Psoas muscle (tissue), 8 donors: ENCODE data around the gene ME2. TPM values are rescaled to one million over a fixed set of nuclear protein-coding genes. Genes with fewer than 3 reads are reported as not detected.

Experiments used
- ATAC-seq, 4 donors: fragments of 200-7000 bp; cut with Tn5 transposase; one replicate each; pipeline ENCODE4 v1.9.1; 2020; ENCODE audit warnings: moderate library complexity in 3 of 4, mild to moderate bottlenecking in 2 of 4
- DNase-seq, 2 donors: peaks; one replicate each; pipeline ENCODE4 v3.0.0-alpha.2; 2020
- H3K27ac ChIP-seq: fragments of 200-600 bp; one replicate; pipeline ENCODE4 v1.8.0; 2022
- H3K27me3 ChIP-seq, 3 donors: fragments of 200-600 bp in 1 of 3; one replicate each; pipeline versions ENCODE4 v1.6.1 to v1.8.0; 2013 to 2022; ENCODE audit warnings: low read length in 2 of 3, mild to moderate bottlenecking in 2 of 3, moderate library complexity in 1 of 3; ENCODE audit not compliant: insufficient read depth in 3 of 3
- H3K36me3 ChIP-seq, 2 donors: fragments of 200-600 bp in 1 of 2; one replicate each; pipeline versions ENCODE4 v1.6.1 to v1.8.0; 2013 to 2022; ENCODE audit warnings: low read depth in 1 of 2, mild to moderate bottlenecking in 1 of 2, moderate library complexity in 1 of 2; ENCODE audit not compliant: insufficient read depth in 1 of 2
- H3K4me1 ChIP-seq: fragments of 200-600 bp; one replicate; pipeline ENCODE4 v1.8.0; 2022
- H3K4me3 ChIP-seq: fragments of 200-600 bp; one replicate; pipeline ENCODE4 v1.8.0; 2022; ENCODE audit warnings: mild to moderate bottlenecking
- H3K9me3 ChIP-seq: fragments of 200-600 bp; one replicate; pipeline ENCODE4 v1.8.0; 2022
- CTCF ChIP-seq: fragments of 200-600 bp; IDR thresholded peaks from one replicate; pipeline ENCODE4 v1.8.0; 2022; ENCODE audit warnings: antibody characterized with exemption
- WGBS, 3 donors: extraction: QIAGEN DNeasy Blood & Tissue Kit; methylation state at CpG; one replicate each; pipeline versions ENCODE4 v1.1.6 to v1.1.7; 2013; 5-methylcytosine and 5-hydroxymethylcytosine counted together
- intact Hi-C, 2 donors: fragments of 100-400 bp; cut with DNase I; formaldehyde crosslinking; loops; one replicate each; pipeline versions ENCODE4 v1.11.0 to v1.14.2; 2022
- polyA plus RNA-seq, 3 donors: library from polyadenylated mRNA; stranded (reverse); fragments of 200-250 nt; gene quantifications; one replicate each; pipeline ENCODE4 v1.2.3, GENCODE V29; 2013
- total RNA-seq, 4 donors: library from RNA; stranded (reverse); fragmentation: NEBNext Ultra II Directional in 2 of 4; extraction: Animal tissue kit (Norgen Biotek cat#: 25700) in 2 of 4; gene quantifications; one replicate each; pipeline versions ENCODE4 v1.2.1 to v1.2.4, GENCODE V29; 2021 to 2023
- donor health status: healthy with polysubstance abuse.
- donor health status: DM: no; HTN: no; CAD: no; lungs with moderate emphysema.
- donor health status: Bipolar disorder and iron deficiency.
- donor health status: healthy.
- donor health status: DM: yes; HTN: yes; CAD: no.
- donor health status: DM: no; HTN: no; CAD: no.
- donor health status: DM: no; HTN: no; CAD: no.
- donor health status: DM: yes; HTN: yes; CAD: no.

The ME2 gene
- total and polyA plus RNA-seq, 7 donors = 19.8 to 63.8 (median 35.1) TPM

- 76 to 86% (median 82%) methylated on average over 4 of the region's 4 CpGs for WGBS, 3 donors
- TF ChIP-seq CTCF = no peak
- Histone ChIP-seq H3K27me3 (no peaks in the 10 kb centered on the region), H3K4me1 (no peaks in the 10 kb centered on the region), H3K9me3 (peaks cover 3% of the 10 kb centered on the region), H3K27ac (no peak overlapping the region), H3K36me3 (peaks cover 0 to 33% of the 10 kb centered on the region in 2 donors), H3K4me3 (no peak overlapping the region)
- ATAC-seq = no peak
- intact Hi-C loops = no loop called here
- no peak for DNase-seq
Measured at GRCh38 chr18:50895350-50896045, 16.6 kb downstream of the ME2 start.

GRCh38 chr18:50896093-50896492, 17.2 kb downstream of the ME2 start:
- no peaks in the 10 kb centered on the region for H3K9me3 ChIP-seq
- H3K27me3 ChIP-seq = no peaks in the 10 kb centered on the region
- ATAC-seq (no peak), DNase-seq (no peak)
- no peak overlapping the region for H3K27ac ChIP-seq
- intact Hi-C loops = no loop called here
- H3K4me1 ChIP-seq = no peaks in the 10 kb centered on the region
- whole genome bisulfite sequencing, 3 donors = 80 to 89% (median 81%) methylated on average over 1 of the region's 1 CpG
- no peak overlapping the region for H3K4me3 ChIP-seq
- peaks cover 0 to 33% of the 10 kb centered on the region in 2 donors for H3K36me3 ChIP-seq
- no peak for TF ChIP-seq CTCF

GRCh38 chr18:50898919-50899318, 20.0 kb downstream of the ME2 start:
- ATAC-seq = no peak
- Histone ChIP-seq H3K27ac (no peak overlapping the region), H3K4me1 (no peaks in the 10 kb centered on the region), H3K36me3 (peaks cover 0 to 33% of the 10 kb centered on the region in 2 donors), H3K4me3 (no peak overlapping the region), H3K9me3 (no peaks in the 10 kb centered on the region), H3K27me3 (no peaks in the 10 kb centered on the region)
- WGBS, 3 donors = 97 to 100% (median 99%) methylated on average over 2 of the region's 2 CpGs
- no peak for DNase-seq
- intact Hi-C loops = no loop called here
- TF ChIP-seq CTCF = no peak

GRCh38 chr18:50902797-50903196, 23.9 kb downstream of the ME2 start:
- intact Hi-C loops = no loop called here
- no peak for TF ChIP-seq CTCF
- H3K4me1 ChIP-seq = no peaks in the 10 kb centered on the region
- H3K4me3 ChIP-seq = no peak overlapping the region
- no peaks in the 10 kb centered on the region for H3K9me3 ChIP-seq
- H3K27ac ChIP-seq = no peak overlapping the region
- DNase-seq = no peak
- no peak for ATAC-seq
- WGBS, 3 donors = 56 to 62% (median 59%) methylated on average over 1 of the region's 1 CpG
- no peaks in the 10 kb centered on the region for H3K27me3 ChIP-seq
- peaks cover 0 to 19% of the 10 kb centered on the region in 2 donors for H3K36me3 ChIP-seq

- no peaks in the 10 kb centered on the region for H3K9me3 ChIP-seq
- ATAC-seq (no peak), DNase-seq (no peak)
- no peaks in the 10 kb centered on the region for H3K4me1 ChIP-seq
- no peaks in the 10 kb centered on the region for H3K27me3 ChIP-seq
- peaks cover 0 to 24% of the 10 kb centered on the region in 2 donors for H3K36me3 ChIP-seq
- intact Hi-C loops = no loop called here
- no peak for TF ChIP-seq CTCF
- H3K27ac ChIP-seq = no peak overlapping the region
- WGBS, 3 donors = 99 to 100% (median 100%) methylated on average over 2 of the region's 2 CpGs
- no peak overlapping the region for H3K4me3 ChIP-seq
Measured at GRCh38 chr18:50906843-50907242, 27.9 kb downstream of the ME2 start.
